Suppressor macrophage (primary cell): ENCODE measurements around the gene LUZP1.

ENCODE experiments used
- DNase-seq, 4 experiments: peaks; one replicate each; pipeline ENCODE4 v3.0.0-alpha.2; 2020 to 2022

LUZP1 gene

DNA sequence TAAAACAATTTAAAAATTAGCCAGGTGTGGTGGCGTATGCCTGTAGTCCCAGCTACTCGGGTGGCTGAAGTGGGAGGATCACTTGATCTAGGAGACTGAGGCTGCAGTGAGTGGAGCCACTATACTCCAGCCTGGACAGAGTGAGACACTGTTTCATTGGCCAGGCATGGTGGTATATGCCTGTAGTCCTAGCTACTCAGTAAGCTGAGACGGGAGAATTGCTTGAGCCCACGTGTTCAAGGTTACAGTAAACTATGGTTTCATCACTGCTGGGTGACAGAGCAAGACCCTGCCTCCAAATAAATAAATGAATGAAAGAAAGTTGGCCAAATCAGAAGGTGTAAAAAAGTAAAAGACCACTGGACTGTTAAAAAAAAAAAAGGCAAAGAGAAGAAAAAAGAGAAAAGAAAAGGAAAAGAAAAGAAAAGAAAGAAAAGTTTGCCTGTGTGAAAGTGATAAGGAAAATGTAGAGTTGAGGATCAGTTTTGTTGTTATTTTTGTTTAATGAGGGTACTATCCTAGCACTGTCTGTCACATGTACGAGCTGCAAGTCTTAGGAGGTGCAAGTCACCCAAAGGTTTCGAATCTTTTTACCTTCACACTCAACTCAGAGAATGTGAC, 52.3 kb downstream of the LUZP1 start:
- DNase-seq, result no peak

- peak in 2 of 4 experiments; percentile 24 to 34 for DNase-seq
Measured at GRCh38 chr1:23114424-23115079, 54.1 kb downstream of the LUZP1 start.

- peak in 2 of 4 experiments; percentile 14 to 28 for DNase-seq
Measured at GRCh38 chr1:23111600-23112535, 56.8 kb downstream of the LUZP1 start.

- no peak for DNase-seq
Measured at GRCh38 chr1:23110391-23110790, 58.3 kb downstream of the LUZP1 start.

DNA sequence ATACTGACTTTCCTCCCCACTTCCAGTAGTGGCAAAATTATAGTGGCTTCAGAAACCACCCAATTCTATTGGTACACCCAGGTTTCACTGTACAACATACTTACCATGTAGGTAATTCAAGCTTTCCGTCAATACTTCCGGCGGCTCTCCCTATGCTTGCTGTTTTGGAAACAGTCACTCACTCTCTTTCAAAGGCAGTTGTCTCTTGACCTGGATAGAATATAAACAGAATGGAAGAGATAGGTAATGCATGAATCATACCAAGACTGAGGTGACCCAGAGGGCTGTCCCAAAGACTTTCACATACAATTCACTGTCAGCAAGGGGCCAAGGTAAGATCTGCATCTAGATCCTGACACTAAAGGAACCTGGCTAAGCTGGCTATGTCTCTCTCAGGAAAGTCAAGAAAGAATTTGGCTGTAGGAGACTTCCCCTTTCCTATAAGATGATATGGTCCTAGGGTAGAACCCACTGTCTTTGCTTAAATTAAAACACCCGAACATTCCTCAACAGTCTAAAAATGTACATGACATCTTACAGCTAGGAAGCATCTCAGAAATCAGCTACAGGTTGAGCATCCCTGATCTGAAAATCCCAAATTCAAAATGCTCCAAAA, 59.6 kb downstream of the LUZP1 start:
- DNase-seq, result no peak

DNA sequence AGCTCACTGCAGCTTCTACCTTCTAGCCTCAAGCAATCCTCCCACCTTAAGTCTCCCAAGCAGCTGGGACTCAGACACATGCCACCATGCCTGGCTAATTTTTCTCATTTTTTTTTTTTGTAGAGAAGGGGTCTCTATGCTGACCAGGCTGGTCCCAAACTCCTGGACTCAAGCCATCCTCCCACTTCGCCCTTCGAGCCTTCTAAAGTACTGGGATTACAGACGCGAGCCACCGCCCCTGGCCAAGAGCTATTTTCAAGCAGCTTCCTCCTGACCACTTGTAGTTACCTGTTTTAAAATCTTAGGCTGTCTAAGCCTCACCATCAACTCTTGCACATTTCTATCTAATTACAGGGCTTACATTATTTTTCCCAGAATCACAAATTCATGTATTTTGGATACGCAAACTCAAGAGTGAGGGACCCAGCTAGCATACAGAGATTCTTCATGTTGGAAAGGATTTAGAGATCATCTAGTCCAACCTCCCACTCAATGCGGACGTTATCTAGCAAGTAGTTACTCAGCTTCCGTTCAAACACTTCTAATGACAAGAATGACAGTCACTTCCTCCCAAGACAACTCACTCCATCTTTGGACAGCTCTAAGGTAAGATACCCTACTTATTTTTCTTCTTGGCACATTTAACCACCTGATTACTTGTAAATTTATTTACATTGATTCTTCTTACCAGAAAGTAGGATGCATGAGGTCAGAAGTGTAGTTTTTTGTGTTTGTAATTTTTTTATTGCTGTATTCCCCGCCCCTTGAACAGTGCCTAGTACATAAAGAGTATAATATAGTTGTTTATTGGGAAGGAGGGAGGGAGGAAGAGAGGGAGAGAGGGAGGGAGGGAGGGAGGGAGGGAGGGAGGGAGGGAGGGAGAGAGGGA, 65.4 kb downstream of the LUZP1 start:
- DNase-seq, result peak; percentile 43 to 79 (median 57)

DNA sequence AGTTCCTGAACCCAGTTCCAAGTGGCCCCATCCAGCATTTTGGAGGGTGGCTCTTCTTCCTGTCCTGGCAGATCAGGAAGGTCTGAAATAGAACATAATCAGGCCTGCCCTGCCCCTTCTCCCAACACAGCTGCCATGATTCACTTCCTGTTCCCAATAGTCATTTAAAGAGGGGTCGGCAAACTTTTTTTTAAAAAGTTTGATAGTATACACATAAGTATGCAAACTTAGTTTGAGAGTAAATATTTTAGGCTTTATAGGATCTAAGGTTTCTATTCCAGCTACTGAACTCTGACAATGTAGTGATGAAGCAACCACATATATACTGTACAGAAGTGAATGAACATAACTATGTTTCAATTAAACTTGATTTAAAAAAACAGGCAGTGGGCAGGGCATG, 66.4 kb downstream of the LUZP1 start:
- peak in 3 of 4 experiments; percentile 24 to 34 (median 26) for DNase-seq

DNA sequence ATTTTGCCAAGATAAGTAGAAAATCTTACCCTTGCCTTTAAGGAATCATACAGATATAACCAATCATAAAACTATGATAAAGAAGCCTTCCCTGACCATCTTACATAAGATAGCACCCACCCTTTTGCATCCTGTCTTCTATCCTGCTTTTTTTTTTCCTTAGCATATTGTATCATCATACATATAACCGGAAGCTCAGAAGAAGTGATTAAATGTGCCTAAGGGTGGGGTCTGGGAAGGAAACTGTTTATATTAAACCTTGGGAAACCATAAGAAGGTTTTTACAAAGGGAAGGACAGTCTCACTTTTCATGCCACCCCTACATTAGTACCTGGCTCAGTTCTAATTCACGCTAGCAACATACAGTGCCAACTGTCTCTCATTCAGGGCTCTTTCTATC, 66.8 kb downstream of the LUZP1 start:
- DNase-seq, result no peak

DNA sequence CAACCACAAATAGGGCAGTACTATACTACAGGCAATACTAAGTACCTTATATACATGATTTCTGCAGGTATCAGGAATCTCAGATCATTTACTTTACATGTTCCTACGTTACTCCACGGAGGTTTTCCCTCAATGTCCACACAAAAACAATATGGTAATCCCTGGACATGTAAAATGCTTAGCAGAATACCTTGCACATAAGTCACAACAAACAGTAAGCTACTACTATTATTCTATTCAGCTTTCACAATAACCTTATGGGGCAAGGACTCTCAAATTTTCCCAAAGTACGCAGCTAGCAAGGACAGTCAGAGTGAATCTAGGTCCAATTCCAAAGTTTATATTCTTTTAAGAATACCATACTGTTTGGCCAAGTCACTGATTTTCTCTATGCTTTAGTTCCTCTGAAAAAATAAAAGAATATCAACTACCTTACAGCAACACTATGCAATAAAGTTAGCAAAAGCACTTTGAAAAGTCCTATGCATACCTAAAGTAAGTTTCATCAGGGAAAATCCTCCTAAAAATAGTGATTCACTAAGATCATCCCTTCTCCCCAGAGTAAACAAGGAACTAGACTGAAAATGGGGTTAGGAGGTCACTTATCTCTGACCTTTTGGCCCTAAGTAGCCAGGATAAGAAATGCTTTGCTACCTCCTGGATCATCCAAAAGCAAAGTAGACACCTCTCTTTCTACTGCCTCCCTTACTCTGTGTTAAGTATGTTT, 67.4 kb downstream of the LUZP1 start:
- DNase-seq, result peak in 2 of 4 experiments; percentile 42 to 44

DNA sequence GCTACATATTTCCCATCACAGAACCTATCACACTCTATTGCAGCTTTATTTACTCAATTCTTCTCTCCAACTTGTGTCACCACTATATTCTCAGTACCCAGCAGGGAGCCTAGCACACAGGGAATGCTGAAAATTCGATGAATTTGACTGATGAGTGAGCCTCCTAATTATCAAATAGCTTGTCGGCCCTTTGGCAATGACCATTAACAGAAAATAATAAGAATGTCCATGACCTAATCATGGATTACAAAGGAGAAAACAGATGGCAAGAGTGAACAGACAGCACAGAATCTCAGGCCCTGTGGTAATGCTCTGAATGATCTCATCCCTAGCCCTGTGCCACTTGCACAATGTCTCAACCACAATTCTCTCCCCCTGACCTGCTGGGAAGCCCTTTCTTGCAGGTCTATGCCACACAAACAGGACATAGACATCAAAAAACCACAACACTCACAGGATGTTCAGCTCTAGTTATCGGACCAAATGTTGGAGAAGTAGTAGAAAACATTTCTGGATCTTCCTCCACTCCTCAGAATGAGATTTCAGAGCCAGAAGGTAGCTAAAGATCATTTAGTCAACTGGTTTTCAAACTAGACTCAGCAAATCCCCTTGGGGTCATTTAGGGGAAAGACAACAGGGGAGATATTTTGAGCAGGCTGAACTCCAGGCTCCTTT, 68.4 kb downstream of the LUZP1 start:
- peak; percentile 71 to 86 (median 77) for DNase-seq

DNA sequence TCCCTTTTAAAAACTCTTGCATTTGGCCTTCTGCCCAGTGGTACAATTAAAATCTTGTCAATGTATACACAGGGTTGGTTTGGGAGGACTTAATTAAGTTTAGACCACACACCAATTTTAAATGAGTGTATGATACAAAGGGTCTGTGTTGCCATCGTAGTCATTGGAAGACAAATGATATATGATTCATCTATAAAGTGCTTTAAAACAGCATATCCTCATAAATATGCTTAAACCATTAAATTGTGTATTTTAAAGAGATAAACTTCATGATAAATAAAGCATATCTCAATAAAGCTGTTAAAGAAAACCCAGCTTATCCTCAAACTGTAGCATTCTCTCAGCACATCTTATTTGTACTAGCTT, 69.5 kb downstream of the LUZP1 start:
- DNase-seq, result no peak

GRCh38 chr1:23098463-23099170, 70.0 kb downstream of the LUZP1 start:
- peak; percentile 65 to 77 (median 70) for DNase-seq

GRCh38 chr1:23097316-23097715, 71.3 kb downstream of the LUZP1 start:
- DNase-seq, result no peak

DNA sequence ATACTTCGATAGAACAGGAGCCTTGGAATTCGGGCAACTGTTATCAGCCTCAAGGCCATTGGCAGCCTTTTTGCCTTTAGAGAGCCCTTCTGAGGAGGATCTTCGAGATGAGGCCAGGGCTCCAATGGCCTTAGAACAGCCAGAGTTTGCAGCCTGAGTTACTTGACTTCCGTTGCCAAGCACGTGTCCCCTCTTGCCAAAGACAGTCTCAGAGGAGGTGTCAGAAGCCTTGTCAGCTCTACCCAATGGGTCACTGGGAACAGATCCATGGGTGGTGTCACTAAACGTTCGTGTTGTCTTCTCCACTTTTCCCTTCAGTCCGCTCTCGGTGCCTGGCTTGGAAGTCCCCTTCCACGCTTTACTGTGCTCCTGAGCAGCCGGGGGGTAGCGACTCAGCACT, 76.2 kb downstream of the LUZP1 start:
- DNase-seq, result no peak

- no peak for DNase-seq
Measured at GRCh38 chr1:23091545-23091944, 77.1 kb downstream of the LUZP1 start.

DNA sequence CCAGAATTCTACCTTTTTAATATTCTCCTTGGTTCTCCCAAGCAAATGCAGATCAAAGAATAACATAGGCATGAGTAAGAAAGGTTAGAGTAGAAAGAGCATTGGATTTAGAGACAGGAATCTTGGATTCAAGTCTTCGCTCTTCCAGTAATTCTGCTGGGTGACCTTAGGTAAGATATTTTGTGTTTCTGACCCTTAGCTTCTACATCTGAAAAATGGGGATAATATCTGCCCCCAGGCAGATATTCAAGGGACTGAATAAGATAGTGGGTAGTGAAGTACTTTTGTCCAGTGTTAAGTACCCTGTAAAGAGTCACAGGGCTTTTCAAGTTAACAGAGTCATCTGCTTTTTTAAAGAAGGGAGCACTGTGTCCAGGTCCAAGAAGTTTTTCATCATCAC, 78.6 kb downstream of the LUZP1 start:
- no peak for DNase-seq

DNA sequence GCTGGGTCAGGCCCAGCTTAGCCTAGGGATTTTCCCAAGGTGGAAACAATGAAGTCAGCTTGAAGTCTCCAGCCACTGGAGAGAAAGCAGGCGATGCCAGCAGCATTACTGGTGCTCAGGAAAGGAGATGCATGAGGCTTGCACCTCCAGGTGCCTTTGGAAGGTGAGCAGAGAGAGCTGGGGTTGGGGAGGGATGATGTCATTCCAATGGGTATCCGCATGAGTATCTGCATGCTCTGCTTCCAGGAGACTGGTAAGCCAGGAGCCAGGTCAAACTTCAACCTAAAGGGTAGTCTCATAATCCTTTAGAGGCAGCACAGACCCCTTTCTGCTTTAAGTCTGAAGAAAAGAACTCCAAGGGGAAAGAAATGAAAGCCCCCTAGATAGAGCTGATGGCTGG, 80.6 kb downstream of the LUZP1 start:
- no peak for DNase-seq

DNA sequence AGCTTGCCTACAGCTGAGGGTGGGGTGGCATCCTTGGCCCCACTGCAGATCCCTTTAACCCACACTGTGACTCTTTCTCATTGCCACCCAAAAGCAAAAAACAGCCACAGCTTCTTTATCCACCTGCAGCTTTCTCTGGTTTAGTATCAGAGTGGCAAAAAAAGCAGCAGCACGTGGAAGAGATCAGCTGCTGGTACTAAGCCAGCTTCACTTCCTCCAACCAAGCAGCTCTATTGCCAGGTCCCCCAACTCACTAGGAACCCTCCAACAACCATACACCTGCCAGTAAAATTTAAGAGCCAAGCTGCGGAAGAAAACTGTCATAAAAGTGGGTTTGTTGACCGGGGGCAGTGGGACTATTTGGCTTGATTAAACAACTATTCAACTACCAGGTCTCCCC, 83.0 kb downstream of the LUZP1 start:
- no peak for DNase-seq

GRCh38 chr1:23084880-23085279, 83.8 kb downstream of the LUZP1 start:
- DNase-seq, result no peak
